Measurements from ENCODE around the gene ZMYND11.

The ZMYND11 gene

DNA sequence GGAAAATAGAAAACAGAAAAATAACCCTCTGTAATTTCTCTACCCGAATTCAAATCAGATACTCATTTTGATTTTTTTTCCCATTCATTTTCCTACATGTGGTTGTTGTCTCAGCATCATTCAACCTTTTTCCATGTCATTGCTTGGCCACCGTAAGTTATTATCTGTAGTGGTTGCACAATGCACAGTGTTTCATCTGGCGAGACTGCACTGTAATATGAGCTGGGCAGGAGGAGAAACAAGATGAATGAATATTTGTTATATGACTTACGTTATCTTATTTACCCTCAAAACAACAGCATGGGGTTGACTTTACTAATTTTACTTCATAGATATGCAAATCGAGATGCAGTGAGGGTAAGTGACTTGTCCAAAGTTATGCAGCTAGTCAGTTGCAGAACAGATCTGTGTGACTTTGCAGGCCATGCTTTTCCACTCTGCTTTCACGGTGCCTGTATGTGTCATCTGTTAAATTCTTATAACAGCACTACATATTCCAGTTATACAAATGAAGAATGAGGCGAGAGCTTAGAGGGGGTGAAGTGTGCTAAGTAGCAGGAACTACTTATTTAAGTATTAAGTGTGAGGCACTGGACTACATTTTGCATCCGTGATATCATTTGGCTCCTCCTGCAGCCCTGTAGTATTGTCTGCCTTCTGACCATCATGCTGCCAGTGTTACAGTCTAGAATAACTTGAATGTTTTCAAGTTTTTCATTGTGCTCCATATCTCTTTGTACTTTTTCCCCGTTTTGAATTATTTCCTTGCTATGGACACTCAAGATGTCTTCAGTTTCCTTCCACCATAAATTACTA lies 56.7 kb downstream of the ZMYND11 start:
- peak; percentile 71 for DNase-seq (ENCODE audit: low spot score)

DNA sequence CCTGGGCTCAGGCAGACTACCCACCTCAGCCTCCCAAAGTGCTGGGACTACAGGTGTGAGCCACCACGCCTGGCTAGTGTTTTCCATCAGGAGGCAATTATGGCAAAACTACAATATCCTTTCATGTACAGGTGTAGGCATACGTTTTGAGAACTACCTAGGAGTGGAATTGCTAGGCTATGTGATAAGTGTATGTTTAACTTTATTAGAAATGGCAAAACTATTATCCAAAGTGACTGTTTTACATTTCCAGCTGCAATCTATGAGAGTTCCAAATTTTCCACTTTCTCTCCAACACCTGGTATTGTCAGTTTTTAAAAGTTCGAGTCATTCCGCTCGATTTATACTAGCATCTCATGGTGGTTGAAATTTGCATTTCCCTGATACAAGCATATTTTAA lies 59.0 kb downstream of the ZMYND11 start:
- no peak for DNase-seq (ENCODE audit: low spot score)

DNA sequence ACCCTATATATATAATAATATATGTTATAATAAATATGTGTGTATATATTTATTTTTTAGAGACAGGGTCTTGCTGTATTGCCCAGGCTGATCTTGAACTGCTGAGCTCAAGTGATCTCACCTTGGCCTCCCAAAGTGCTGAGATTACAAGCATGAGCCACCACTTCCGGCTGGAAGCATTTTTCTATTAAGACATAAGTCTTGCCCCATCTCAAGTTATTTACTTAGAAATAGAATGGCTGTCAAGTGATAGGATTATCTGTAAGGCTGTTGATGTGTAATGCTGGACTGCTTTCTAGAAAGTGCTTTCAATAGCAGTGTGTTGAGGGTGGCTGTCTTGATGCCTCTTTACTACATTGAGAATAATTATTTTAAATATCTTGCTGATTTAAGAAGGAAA lies 65.2 kb downstream of the ZMYND11 start:
- DNase-seq (ENCODE audit: low spot score), result no peak

DNA sequence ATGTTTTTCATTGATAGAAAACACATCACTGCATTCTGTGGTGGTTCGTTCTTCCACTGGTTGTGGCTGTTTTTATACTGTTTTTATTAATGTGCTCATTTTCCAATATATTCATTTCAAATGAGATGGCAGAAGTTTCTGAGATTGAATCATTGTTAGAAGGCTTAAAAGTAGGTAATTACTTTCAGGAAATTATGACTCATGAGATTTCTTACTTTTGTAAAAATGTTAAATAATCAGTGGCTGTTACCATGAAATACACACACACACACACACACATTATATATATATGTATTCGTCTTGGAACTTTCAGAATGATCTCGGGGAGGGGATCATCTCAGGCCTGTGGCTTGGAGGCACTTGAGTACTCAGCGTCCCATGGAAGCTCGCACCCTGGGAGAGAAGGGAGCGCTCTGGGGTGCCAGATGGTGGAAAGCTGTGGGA lies 66.1 kb downstream of the ZMYND11 start:
- peak; percentile 21 for DNase-seq (ENCODE audit: low spot score)

DNA sequence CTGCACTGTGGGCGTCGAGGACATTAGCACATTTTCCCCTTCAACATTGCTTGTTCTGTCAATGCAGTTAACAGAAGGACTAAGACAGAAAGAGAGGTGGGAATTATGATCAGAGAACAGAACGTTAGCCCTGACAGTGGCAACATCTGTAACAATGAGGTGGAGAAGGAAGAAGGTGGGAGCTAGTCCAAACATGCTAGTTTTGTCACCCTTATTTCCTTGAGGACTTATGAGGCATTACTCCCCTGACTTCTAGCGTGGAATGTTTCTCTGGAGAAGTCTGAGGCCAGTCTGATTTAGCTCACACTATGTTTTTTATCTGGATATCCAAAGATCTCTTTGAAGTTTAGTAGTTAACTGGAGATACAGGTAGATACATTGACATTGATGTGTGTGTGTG lies 73.4 kb downstream of the ZMYND11 start:
- DNase-seq (ENCODE audit: low spot score), result no peak

DNA sequence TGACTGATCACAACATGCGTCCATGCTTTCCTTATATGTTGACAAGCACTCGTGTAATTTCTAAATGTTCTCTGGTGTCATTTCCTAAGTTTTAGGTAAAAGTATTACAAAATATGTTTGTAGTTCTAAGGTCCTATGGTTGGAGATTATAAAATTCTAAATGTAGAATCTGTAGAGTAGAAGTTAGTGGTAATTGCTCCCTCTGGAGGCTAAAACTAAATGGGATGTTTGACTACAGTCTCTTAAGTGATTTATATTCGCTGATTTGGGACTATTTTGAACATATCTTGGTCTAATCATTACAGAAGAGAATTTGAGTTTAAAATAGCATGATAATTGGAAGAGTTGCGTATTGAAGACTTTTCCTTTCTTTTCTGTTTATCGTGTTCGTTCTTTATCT lies 74.1 kb downstream of the ZMYND11 start:
- no peak for DNase-seq (ENCODE audit: low spot score)

DNA sequence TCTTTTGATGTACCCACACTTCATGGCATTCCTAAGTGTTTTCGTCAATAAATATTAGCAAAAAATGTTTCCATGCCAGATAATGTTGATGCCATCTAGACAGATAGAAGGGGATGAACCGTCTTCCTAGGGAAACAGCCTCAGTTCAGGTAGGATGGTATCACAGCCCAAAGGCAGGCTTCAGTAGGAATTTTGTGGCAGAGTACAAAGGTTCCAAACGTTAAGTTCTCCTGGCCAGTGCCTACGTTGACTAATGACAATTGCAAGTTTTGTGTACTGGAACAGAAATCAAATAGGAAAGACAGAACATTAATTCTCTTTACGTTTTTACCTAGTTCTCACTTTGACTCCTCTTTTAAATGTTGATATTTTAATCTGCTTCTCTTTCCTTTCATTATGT lies 75.0 kb downstream of the ZMYND11 start:
- no peak for DNase-seq (ENCODE audit: low spot score)

DNA sequence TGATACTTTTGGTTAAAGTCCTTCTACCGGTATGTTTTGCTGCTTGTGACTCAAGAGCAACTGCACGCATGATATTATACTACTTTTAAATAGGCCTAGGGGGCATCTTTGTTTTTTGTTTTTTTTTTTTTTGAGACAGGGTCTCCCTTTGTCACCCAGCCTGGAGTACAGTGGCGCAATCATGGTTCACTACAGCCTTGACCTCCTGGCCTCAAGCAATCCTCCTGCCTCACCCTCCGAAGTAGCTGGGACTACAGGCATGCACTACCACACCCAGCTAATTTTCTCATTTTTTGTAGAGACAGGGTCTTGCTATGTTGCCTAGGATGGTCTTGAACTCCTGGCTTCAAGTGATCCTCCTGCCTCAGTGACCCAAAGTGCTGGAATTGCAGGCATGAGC lies 80.2 kb downstream of the ZMYND11 start:
- DNase-seq (ENCODE audit: low spot score), result no peak

DNA sequence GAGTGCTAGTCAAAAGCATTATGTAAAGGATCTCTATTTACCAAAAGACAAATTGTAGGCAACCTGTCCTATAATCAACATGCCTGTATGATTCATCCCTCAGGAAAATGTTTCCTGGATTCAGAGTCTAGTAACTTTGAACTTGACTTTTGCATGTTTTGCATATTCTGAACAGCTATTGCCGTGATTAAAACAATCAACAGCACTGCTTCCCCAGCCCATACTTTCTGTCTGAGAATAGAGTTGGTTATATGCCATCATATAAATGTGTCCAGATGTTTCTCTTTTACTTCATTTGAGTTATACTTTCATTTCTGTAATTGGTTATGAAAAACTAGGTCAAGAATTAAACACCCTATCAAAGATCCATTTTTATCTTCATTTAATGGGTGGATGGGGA lies 83.5 kb downstream of the ZMYND11 start:
- peak; percentile 14 for DNase-seq (ENCODE audit: low spot score)

DNA sequence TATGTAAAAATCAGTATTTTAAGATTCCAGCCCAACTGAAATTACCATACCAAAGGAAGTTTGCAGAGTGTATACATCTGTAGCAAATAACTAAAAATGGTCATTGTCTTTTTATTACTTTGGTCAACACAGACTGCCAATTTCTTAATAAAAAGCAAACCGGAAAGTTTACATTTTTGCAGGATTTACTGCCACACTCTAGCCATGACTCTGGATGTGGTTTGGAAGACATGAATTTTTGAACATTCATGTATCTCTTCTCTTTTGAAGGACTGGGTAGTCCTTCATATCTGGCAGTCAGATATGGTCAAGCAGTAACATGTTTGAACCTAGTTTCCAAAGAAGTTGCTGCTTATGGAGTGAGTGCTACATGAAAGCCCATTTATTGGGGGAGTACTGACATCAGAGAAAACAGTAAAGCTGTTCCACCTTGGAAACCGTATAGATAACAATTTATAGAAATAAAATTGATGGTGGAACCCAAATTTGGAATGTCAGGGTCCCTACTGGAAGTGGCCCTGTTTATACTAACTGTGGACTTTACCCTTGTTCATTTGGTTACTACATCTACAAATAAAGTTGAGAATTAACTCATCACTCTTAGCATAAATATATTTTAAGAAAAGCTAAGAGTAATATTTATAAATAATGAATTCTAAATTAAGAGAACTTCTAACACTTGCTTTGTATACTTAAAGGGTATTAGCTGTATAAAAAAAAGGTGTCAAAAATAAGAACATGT lies 84.6 kb downstream of the ZMYND11 start:
- no peak for DNase-seq (ENCODE audit: low spot score)

DNA sequence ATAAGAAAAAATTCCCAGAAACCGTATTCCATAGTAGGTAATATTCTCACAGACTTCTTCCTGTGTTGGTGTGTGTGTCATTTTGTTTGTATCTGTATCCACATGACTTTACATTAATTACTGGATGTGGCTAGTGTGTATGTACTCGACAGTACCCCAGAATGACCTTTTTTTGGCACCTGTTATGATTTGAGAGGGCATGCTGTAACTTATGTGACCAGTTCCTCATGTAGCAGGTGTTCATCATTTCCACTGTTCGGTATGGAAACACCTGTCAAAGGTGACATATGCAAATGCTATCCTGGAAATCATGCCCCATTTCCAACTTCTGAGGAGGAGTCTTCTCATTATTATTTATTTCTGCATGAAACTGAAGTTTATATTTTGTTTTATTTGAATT lies 89.3 kb downstream of the ZMYND11 start:
- no peak for DNase-seq (ENCODE audit: low spot score)

DNA sequence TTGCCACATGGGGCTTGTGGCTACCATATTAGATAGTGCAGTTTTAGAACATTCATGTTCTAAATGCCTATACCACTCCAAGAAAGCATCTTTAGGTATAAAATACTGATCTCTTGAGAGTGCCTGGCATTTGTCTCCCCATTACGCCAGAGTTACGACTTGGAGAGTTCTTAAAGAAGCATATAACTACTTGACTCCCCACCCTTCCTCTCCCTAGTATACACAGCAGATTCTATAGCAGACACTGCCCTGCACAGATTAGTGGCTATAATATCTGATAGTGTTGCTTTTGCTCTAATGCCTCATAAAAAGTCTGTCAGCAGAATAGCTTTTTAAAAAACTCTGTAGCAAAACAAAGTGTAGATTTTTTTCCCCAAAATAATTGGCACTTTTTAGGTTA lies 90.8 kb downstream of the ZMYND11 start:
- DNase-seq (ENCODE audit: low spot score), result no peak

DNA sequence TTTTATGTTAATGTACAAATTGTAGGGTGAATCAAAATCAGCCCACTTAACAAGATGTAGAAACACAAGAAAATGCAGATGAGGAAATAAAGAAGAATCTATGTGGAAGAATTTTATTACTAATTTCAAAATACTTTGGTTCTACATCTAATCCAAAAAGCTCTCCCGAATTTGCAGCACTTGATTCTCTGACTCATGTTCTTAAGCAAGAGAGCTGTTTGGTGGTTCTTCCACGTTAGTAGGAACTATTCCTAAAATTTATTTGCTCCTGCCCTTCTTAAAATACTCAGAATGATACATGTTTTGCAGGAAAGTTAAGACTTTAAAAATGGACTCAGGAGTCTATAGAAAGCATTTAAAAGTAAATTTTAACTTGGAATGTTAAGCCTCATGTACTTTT lies 91.8 kb downstream of the ZMYND11 start:
- peak; percentile 71 for DNase-seq (ENCODE audit: low spot score)

DNA sequence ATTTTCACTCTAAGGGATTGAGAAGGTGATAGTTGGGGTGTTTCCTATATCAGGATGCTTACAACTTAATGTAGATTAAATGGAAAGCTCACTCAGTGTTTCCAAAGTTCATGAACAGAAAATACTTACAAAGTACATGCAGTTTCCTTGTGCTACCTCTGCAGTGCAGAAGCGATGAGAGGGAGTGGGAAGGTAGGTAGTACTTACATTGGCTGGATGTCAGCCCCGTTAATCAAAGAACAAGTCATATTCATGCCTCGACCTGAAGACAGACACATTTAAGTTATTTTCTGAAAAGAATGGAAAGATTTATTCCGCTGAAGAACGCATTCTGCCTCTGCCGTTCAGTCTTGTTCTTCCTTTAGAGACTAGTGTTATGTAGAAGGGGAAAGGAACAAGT lies 93.1 kb downstream of the ZMYND11 start:
- no peak for DNase-seq (ENCODE audit: low spot score)

DNA sequence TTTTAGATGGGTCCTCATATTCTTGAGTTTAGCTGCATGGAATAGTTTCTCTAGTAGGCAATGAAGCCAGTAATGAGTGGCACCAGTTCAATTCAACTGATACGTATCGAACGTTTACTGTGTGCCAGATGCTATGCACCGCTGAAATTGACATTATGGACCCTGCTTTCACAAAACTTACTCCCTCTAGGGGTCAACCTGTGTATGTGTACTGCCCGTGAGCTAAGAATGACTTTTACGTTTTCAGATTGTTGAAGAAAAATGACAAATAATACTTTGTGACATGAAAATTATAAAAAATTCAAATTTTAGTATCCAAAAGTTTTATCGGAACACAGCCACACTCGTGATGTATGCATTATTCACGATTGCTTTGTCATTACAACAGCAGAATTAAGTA lies 95.5 kb downstream of the ZMYND11 start:
- no peak for DNase-seq (ENCODE audit: low spot score)

DNA sequence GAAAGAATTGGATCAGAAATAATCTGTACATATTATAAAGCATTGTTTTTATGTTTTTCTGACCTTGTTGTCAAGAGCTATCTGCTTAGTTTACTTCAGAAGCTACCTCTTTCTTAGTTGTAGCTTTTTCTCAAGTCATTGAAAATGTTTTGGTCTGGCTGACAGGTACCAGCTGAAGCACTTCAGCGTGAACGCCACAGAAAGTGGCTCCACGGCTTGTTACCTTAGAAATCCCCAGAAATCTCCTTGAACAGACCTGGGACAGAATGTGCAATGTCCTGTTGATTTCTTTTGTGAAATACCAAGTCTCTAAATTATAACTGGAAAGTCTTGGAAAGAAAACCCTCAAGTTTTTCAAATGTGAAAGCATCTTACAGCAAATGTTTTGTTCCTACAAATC lies 96.8 kb downstream of the ZMYND11 start:
- no peak for DNase-seq (ENCODE audit: low spot score)

DNA sequence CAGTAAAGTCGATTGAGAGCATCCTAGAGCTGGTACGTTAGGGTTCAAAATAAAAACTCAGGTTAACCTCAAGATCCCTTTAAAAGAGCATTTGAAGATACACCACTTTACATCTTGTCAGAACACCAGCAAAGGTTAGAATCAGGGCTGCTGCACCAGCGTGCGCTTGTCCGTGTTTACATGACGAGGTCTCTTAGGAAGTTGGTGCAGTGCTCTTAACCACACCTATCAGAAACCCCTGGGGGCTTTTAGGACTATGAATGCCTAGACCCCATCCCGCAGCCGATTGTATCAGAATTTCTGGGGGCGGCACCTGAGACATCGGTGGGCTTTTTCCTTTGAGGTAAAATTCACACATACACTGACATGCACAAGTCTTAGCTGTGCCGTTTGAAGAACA lies 97.6 kb downstream of the ZMYND11 start:
- DNase-seq (ENCODE audit: low spot score), result no peak

DNA sequence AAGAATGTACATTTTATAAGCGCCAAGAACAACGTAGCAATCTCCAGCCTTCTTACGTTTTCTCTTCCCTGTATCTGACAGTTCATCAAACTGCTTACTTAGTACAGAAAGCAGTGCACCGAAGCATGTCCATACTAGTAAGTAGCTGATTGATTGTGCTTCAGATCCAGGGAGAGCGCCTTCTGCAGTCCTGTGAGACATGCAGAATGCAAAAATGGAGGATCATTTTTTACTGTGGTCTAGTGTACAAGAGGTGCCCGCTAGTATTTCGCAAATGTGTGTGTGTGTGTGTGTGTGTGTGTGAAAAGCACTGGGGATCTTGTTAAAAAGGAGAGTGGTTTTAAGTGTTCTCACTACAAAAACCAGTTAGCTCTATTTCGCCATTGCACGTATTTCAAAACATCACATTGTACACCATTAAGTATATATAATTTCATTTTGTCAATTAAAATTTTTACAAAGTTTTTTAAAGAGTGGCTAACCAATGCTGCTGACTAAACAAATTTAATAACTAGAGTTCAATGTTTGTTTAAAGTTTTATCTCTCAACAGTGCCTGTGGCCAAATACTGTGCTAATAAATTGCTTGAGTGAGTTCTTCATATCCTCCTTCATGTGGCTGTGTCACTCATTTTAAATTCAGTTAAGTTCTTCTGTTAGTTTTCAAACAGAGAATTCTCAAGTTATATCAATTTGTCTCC lies 99.6 kb downstream of the ZMYND11 start:
- DNase-seq (ENCODE audit: low spot score), result no peak

DNA sequence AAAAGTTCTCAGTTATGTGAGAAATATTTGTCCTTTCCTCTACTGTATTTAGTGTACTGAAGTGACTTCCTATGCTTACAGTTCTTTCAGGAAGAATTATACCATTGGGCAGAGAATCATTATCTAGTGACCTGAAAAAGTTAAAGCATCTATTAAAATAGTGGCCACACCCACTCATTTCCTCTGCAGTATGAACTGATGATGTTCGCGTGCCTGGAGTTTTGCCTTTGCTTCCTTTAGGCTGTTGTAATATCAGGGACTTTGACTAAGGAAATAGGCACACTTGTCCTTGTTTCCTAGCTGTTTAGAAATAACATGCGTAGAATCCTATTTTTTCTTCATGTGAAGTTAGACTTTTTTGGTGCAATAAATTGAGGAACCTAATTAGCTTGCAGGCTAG lies 100.7 kb downstream of the ZMYND11 start:
- DNase-seq (ENCODE audit: low spot score), result peak; percentile 39

DNA sequence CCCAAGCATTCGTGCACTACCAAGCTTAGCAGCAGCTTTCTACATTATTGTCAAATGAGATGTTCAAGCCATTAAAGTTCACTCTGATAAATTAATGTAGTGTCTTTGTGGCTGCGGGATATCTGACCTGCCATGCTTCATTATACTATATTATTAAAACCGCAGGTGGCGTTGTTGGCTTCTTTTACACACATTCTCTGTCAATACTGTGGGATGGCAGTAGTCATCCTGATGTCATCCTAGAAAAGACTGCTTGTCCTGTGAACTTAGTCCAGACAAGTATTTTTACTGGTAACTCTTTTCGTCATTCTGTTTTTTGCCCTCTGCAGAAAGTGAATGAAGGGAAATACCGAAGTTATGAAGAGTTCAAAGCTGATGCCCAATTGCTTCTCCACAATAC lies 103.9 kb downstream of the ZMYND11 start:
- no peak for DNase-seq (ENCODE audit: low spot score)

DNA sequence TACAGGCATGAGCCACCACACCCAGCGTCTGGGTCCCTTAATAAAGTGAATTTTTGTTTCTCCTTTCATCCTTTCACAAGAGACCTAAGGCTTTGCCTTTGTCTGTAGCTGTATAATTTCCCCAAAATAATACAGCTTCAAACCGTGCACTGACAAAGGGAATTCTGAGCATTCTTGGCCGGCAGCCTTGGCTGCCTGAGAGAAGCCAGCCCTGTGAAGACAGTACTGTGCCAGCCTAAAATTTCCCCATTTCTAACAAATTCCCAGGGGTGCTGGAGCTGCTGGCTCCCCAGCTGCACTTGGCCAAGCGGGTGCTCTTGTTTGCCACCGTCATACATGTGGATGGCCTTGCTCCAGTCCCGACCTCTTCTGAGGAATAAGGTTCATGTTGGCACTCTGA lies 106.2 kb downstream of the ZMYND11 start:
- DNase-seq (ENCODE audit: low spot score), result peak; percentile 39

DNA sequence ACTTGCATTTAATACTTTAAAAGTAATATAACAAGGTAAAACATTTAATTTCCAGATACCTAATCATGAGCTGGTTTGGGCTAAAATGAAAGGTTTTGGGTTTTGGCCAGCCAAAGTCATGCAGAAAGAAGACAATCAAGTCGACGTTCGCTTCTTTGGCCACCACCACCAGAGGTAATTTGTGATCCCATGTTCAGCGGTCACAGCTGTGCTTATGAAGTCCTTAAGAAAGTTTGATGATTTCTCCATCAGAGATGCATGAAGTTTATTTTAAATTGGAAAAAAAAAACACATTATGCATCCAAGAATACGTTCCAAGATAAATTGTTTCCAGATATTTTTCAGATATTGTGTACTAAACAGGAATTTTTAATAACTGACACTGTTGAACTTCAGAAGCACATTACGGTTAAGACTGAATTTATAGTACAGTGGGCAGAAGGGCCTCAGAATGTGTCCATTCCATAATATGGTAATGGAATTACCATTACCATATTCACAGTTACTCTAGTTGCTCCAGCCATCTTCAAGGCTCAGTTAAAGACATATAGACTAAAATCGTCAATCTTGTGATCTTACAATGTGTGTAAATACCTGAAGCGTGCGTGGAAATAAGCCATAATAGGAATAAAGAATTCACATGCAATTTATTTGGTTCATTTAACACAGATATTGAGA lies 106.8 kb downstream of the ZMYND11 start:
- DNase-seq (ENCODE audit: low spot score), result no peak
